ENCODE measurements around the gene HECTD2. TPM values are rescaled to one million over a fixed set of nuclear protein-coding genes. Genes with fewer than 3 reads are reported as not detected.
"Not testable (repeated sequence)": the region's sequence is repeated elsewhere in the genome, so short reads cannot be mapped to it uniquely, and the experiment has no call there.

HECTD2 gene
- total RNA-seq, 1 experiment from 2014 or later: 5.2 TPM

DNA sequence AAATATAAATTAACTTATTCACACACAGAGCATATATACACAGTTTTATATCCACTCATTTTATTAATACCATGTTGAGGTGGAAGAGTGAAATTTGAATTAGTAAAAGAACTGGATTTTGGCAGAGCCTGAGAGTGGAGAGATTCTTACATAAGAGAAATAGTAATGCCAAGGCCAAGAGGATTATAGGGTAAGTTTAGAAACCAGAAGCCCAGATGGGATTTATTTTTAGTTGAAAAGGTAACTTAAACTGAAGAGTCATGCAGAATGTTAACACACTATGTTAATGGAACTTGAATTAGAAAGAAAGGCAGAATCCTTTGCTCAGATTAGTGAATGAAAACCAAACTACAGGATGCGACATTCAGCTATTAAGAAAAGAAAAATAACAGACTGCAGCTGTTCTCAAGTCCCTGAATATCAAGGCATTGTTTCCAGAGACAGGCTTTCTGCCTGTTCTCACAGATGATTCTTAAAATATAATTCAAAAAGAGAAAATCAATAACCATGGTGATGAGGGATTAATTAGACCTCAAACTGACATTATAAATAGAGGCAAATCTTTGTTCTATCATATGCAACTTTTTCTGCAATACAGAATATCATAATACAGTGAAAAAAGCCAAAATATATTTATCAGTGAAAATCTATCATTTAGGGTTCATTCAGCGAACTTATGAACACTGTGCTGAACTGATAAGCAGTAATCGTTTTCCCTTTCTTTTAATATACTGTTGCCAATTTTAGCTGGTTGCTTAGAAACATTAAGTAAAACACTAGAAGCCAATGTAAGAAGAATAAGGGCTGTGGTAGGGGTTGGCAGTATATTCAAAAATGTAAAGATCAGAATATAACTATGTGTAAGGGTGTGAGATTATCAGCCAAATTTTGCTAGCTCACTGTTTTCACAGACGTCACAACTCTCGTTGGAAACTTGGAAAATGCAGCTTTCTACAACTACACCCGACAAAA lies 34.4 kb downstream of the HECTD2 start:
- Histone ChIP-seq H2AFZ (no peak overlapping the region), H3K27ac (no peak overlapping the region), H3K4me3 (no peak overlapping the region), H3K27me3 (ENCODE audit: insufficient read depth, low read depth) (no peaks in the 10 kb centered on the region), H3K9me3 (ENCODE audit: insufficient read depth, low read depth) (no peaks in the 10 kb centered on the region), H3K4me2 (no peak overlapping the region), H3F3A (ENCODE audit: insufficient read depth, low read depth) (no peaks in the 10 kb centered on the region), H4K20me1 (ENCODE audit: insufficient read depth) (no peaks in the 10 kb centered on the region), H3K79me2 (ENCODE audit: low read depth) (no peaks in the 10 kb centered on the region), H3K4me1 (replicated peaks; ENCODE audit: insufficient read depth) (no peaks in the 10 kb centered on the region), H3K36me3 (ENCODE audit: low read depth) (no peaks in the 10 kb centered on the region), H3K9me2 (ENCODE audit: insufficient read depth) (no peaks in the 10 kb centered on the region)
- ChIA-PET POLR2A (ENCODE audit: unreplicated experiment) (no interaction called here), CTCF (no interaction called here)
- no TSS peak for BruUV-seq (replicated peaks)
- DNase-seq: no peak
- intact Hi-C loops (cut with micrococcal nuclease; ENCODE audit: unreplicated experiment): no loop called here
- TF ChIP-seq, protein P1, sequence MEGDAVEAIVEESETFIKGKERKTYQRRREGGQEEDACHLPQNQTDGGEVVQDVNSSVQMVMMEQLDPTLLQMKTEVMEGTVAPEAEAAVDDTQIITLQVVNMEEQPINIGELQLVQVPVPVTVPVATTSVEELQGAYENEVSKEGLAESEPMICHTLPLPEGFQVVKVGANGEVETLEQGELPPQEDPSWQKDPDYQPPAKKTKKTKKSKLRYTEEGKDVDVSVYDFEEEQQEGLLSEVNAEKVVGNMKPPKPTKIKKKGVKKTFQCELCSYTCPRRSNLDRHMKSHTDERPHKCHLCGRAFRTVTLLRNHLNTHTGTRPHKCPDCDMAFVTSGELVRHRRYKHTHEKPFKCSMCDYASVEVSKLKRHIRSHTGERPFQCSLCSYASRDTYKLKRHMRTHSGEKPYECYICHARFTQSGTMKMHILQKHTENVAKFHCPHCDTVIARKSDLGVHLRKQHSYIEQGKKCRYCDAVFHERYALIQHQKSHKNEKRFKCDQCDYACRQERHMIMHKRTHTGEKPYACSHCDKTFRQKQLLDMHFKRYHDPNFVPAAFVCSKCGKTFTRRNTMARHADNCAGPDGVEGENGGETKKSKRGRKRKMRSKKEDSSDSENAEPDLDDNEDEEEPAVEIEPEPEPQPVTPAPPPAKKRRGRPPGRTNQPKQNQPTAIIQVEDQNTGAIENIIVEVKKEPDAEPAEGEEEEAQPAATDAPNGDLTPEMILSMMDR (conservative IDR thresholded peaks at IDR 0.05): no peak
- no peak for TF ChIP-seq EZH2 (IDR thresholded peaks at IDR 0.05; ENCODE audit: low read depth)

DNA sequence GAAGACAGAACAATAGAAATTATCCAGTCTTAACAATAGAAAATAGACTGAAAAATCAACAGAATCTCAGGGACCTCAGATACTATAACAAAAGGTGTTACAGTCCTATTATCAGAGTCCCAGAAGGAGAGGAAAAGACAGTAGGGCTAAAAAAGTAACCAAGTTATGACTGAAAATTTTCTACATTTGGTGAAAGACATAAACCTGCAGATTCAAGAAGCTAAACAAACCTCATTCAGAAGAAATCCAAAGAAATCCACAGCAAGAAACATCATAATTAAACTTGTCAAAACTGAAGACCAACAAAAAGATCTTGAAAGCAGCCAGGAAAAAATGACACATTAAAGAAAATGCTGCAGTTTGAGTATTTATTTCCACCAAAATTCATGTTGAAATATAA lies 41.9 kb downstream of the HECTD2 start:
- no peak for DNase-seq
- Histone ChIP-seq H3K9me2 (ENCODE audit: insufficient read depth) (no peaks in the 10 kb centered on the region), H3K27ac (no peak overlapping the region), H3K9me3 (ENCODE audit: insufficient read depth, low read depth) (no peaks in the 10 kb centered on the region), H3K79me2 (ENCODE audit: low read depth) (no peaks in the 10 kb centered on the region), H2AFZ (no peak overlapping the region), H3K36me3 (ENCODE audit: low read depth) (no peaks in the 10 kb centered on the region), H3F3A (ENCODE audit: insufficient read depth, low read depth) (no peaks in the 10 kb centered on the region), H3K27me3 (ENCODE audit: insufficient read depth, low read depth) (no peaks in the 10 kb centered on the region), H4K20me1 (ENCODE audit: insufficient read depth) (no peaks in the 10 kb centered on the region), H3K4me2 (no peak overlapping the region), H3K4me3 (no peak overlapping the region), H3K4me1 (replicated peaks; ENCODE audit: insufficient read depth) (no peaks in the 10 kb centered on the region)
- CTCF ChIA-PET: no interaction called here
- no TSS peak for BruUV-seq (replicated peaks)
- TF ChIP-seq, protein P1 (conservative IDR thresholded peaks at IDR 0.05): no peak
- no peak for TF ChIP-seq EZH2 (IDR thresholded peaks at IDR 0.05; ENCODE audit: low read depth)
- intact Hi-C loops (cut with micrococcal nuclease; ENCODE audit: unreplicated experiment): no loop called here
- POLR2A ChIA-PET (ENCODE audit: unreplicated experiment): no interaction called here

DNA sequence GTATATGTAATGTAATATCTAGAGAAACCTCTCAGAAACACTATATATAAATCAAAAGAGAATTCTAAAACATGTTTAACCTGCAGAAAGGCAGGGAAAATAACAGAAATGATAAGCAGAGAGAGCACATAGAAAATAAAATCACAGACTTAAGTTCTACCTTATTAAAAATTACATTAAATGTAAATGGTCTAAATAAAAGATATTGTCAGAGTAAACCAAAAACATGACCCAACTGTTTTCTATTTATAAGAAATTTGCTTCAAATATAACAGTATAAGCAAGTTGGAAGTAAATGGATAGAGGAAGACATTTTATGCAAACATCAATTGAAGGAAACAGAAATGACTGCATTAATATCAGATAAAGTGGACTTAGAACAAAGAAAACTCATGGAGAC lies 43.4 kb downstream of the HECTD2 start:
- TF ChIP-seq EZH2 (IDR thresholded peaks at IDR 0.05; ENCODE audit: low read depth): no peak
- TF ChIP-seq, protein P1 (conservative IDR thresholded peaks at IDR 0.05): no peak
- no TSS peak for BruUV-seq (replicated peaks)
- no peak overlapping the region for H2AFZ ChIP-seq
- H4K20me1 ChIP-seq (ENCODE audit: insufficient read depth): no peaks in the 10 kb centered on the region
- H3K9me3 ChIP-seq (ENCODE audit: insufficient read depth, low read depth): no peaks in the 10 kb centered on the region
- CTCF ChIA-PET: no interaction called here
- no peaks in the 10 kb centered on the region for H3K36me3 ChIP-seq (ENCODE audit: low read depth)
- H3K4me3 ChIP-seq: no peak overlapping the region
- H3K9me2 ChIP-seq (ENCODE audit: insufficient read depth): no peaks in the 10 kb centered on the region
- H3K4me1 ChIP-seq (replicated peaks; ENCODE audit: insufficient read depth): no peaks in the 10 kb centered on the region
- H3F3A ChIP-seq (ENCODE audit: insufficient read depth, low read depth): no peaks in the 10 kb centered on the region
- H3K27me3 ChIP-seq (ENCODE audit: insufficient read depth, low read depth): no peaks in the 10 kb centered on the region
- no peaks in the 10 kb centered on the region for H3K79me2 ChIP-seq (ENCODE audit: low read depth)
- DNase-seq: no peak
- intact Hi-C loops (cut with micrococcal nuclease; ENCODE audit: unreplicated experiment): no loop called here
- H3K4me2 ChIP-seq: no peak overlapping the region
- H3K27ac ChIP-seq: no peak overlapping the region
- POLR2A ChIA-PET (ENCODE audit: unreplicated experiment): no interaction called here

DNA sequence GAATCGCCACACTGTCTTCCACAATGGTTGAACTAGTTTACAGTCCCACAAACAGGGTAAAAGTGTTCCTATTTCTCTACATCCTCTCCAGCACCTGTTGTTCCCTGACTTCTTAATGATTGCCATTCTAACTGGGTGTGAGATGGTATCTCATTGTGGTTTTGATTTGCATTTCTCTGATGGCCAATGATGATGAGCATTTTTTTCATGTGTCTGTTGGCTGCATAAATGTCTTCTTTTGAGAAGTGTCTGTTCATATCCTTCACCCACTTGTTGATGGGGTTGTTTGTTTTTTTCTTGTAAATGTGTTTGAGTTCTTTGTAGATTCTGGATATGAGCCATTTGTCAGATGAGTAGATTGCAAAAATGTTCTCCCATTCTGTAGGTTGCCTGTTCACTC lies 45.0 kb downstream of the HECTD2 start:
- H3K4me1 ChIP-seq (replicated peaks; ENCODE audit: insufficient read depth); H3K9me3 ChIP-seq (ENCODE audit: insufficient read depth, low read depth); DNase-seq; H3K9me2 ChIP-seq (ENCODE audit: insufficient read depth); H4K20me1 ChIP-seq (ENCODE audit: insufficient read depth); H3K79me2 ChIP-seq (ENCODE audit: low read depth); H3K27me3 ChIP-seq (ENCODE audit: insufficient read depth, low read depth); H3K36me3 ChIP-seq (ENCODE audit: low read depth); BruUV-seq (replicated peaks); H3K4me2 ChIP-seq; H2AFZ ChIP-seq; H3K4me3 ChIP-seq; intact Hi-C loops (cut with micrococcal nuclease; ENCODE audit: unreplicated experiment); H3K27ac ChIP-seq; POLR2A ChIA-PET (ENCODE audit: unreplicated experiment); H3F3A ChIP-seq (ENCODE audit: insufficient read depth, low read depth); CTCF ChIA-PET: not testable (repeated sequence)
